ENCODE data around the gene RPN2. TPM values are rescaled to one million over a fixed set of nuclear protein-coding genes. Genes with fewer than 3 reads are reported as not detected.

The RPN2 gene
- total RNA-seq, 1 experiment from 2014 or later, result 257 TPM

- DNase-seq (no peak), ATAC-seq (no peak)
- H3K9me2 ChIP-seq (replicated peaks; ENCODE audit: low read length), result no peaks in the 10 kb centered on the region
- no TSS peak for BruUV-seq (replicated peaks)
- no peaks in the 10 kb centered on the region for H4K20me1 ChIP-seq (ENCODE audit: low read length)
- intact Hi-C loops (cut with micrococcal nuclease), result no loop called here
- H3K9ac ChIP-seq (ENCODE audit: low read length), result no peak overlapping the region
- no peaks in the 10 kb centered on the region for H3K4me1 ChIP-seq (ENCODE audit: insufficient read depth, low read length)
- H3K36me3 ChIP-seq (ENCODE audit: low read depth, low read length), result no peaks in the 10 kb centered on the region
- H3K27me3 ChIP-seq (ENCODE audit: low read length), result no peaks in the 10 kb centered on the region
- H3F3A ChIP-seq (ENCODE audit: low read length, unreplicated experiment), result no peaks in the 10 kb centered on the region
- H3K27ac ChIP-seq (ENCODE audit: low read length), result no peak overlapping the region
- no peaks in the 10 kb centered on the region for H3K9me3 ChIP-seq (ENCODE audit: low read length)
- no peak overlapping the region for H3K4me2 ChIP-seq (ENCODE audit: low read length)
- H3K4me3 ChIP-seq (ENCODE audit: low read length), result no peak overlapping the region
- no peak for TF ChIP-seq EZH2phosphoT487 (IDR thresholded peaks at IDR 0.05; ENCODE audit: borderline replicate concordance, low read length)
- TF ChIP-seq CTCF (conservative IDR thresholded peaks at IDR 0.05; ENCODE audit: low read depth, low read length), result no peak
- TF ChIP-seq EZH2 (IDR thresholded peaks at IDR 0.05; ENCODE audit: low read length, unreplicated experiment), result no peak
- H3K79me2 ChIP-seq (ENCODE audit: low read length), result no peaks in the 10 kb centered on the region
- ChIA-PET POLR2A (ENCODE audit: unreplicated experiment) (no interaction called here), CTCF (no interaction called here)
- no peak overlapping the region for H2AFZ ChIP-seq (ENCODE audit: low read length)
Observed at GRCh38 chr20:37254114-37254878, 75.2 kb downstream of the RPN2 start.

- no peak for DNase-seq
- Histone ChIP-seq H3K4me2 (ENCODE audit: low read length) (no peak overlapping the region), H2AFZ (ENCODE audit: low read length) (no peak overlapping the region), H4K20me1 (ENCODE audit: low read length) (no peaks in the 10 kb centered on the region), H3K79me2 (ENCODE audit: low read length) (no peaks in the 10 kb centered on the region), H3F3A (ENCODE audit: low read length, unreplicated experiment) (no peaks in the 10 kb centered on the region), H3K9me2 (replicated peaks; ENCODE audit: low read length) (no peaks in the 10 kb centered on the region), H3K4me3 (ENCODE audit: low read length) (no peak overlapping the region), H3K9me3 (ENCODE audit: low read length) (no peaks in the 10 kb centered on the region), H3K9ac (ENCODE audit: low read length) (no peak overlapping the region), H3K36me3 (ENCODE audit: low read depth, low read length) (no peaks in the 10 kb centered on the region), H3K4me1 (ENCODE audit: insufficient read depth, low read length) (no peaks in the 10 kb centered on the region), H3K27me3 (ENCODE audit: low read length) (peaks cover 11% of the 10 kb centered on the region), H3K27ac (ENCODE audit: low read length) (no peak overlapping the region)
- ATAC-seq, result no peak
- TF ChIP-seq CTCF (conservative IDR thresholded peaks at IDR 0.05; ENCODE audit: low read depth, low read length), result no peak
- TF ChIP-seq EZH2phosphoT487 (IDR thresholded peaks at IDR 0.05; ENCODE audit: borderline replicate concordance, low read length), result no peak
- TF ChIP-seq EZH2 (IDR thresholded peaks at IDR 0.05; ENCODE audit: low read length, unreplicated experiment), result no peak
- CTCF ChIA-PET, result no interaction called here
- intact Hi-C loops (cut with micrococcal nuclease), result no loop called here
- no TSS peak for BruUV-seq (replicated peaks)
- POLR2A ChIA-PET (ENCODE audit: unreplicated experiment), result interaction anchor here (0.7 kb wide), 1 partner anchor 33 kb away, joined by 4 read pairs; no protein-coding TSS in a partner anchor
Observed at GRCh38 chr20:37256286-37256685, 77.2 kb downstream of the RPN2 start.

GRCh38 chr20:37257530-37257929 lies 78.4 kb downstream of the RPN2 start:
- POLR2A ChIA-PET (ENCODE audit: unreplicated experiment), result no interaction called here
- no peak overlapping the region for H3K27ac ChIP-seq (ENCODE audit: low read length)
- CTCF ChIA-PET, result no interaction called here

More at GRCh38 chr20:37257530-37257929, 78.4 kb downstream of the RPN2 start:
- Histone ChIP-seq H3K36me3 (ENCODE audit: low read depth, low read length) (no peaks in the 10 kb centered on the region), H3K4me3 (ENCODE audit: low read length) (no peak overlapping the region), H3K79me2 (ENCODE audit: low read length) (no peaks in the 10 kb centered on the region), H3K27me3 (ENCODE audit: low read length) (peaks cover 15% of the 10 kb centered on the region), H3K9ac (ENCODE audit: low read length) (no peak overlapping the region), H2AFZ (ENCODE audit: low read length) (no peak overlapping the region), H4K20me1 (ENCODE audit: low read length) (no peaks in the 10 kb centered on the region), H3K9me3 (ENCODE audit: low read length) (no peaks in the 10 kb centered on the region), H3K9me2 (replicated peaks; ENCODE audit: low read length) (no peaks in the 10 kb centered on the region), H3K4me2 (ENCODE audit: low read length) (no peak overlapping the region), H3F3A (ENCODE audit: low read length, unreplicated experiment) (no peaks in the 10 kb centered on the region), H3K4me1 (ENCODE audit: insufficient read depth, low read length) (no peaks in the 10 kb centered on the region)
- ATAC-seq, result no peak
- TF ChIP-seq EZH2 (IDR thresholded peaks at IDR 0.05; ENCODE audit: low read length, unreplicated experiment) (no peak), EZH2phosphoT487 (IDR thresholded peaks at IDR 0.05; ENCODE audit: borderline replicate concordance, low read length) (no peak), CTCF (conservative IDR thresholded peaks at IDR 0.05; ENCODE audit: low read depth, low read length) (no peak)
- no TSS peak for BruUV-seq (replicated peaks)
- intact Hi-C loops (cut with micrococcal nuclease), result no loop called here
- DNase-seq, result no peak

Measured in PC-3 (cell line).